ENCODE results near the gene PLEKHG5. TPM values are rescaled to one million over a fixed set of nuclear protein-coding genes. Genes with fewer than 3 reads are reported as not detected.
A peak's percentile ranks its signal among the peaks of the same experiment; 100 is the strongest.

PLEKHG5 gene
- total and polyA plus RNA-seq, 2 donors (not counting 1 experiment from before 2014, with no cell fraction given), result 0.13 to 0.20 TPM

- Histone ChIP-seq H3K36me3 (replicated peaks in 1 of 2; ENCODE audit: control extremely low read depth in 1 of 2, control insufficient read depth in 1 of 2, extremely low read depth in 1 of 2, insufficient read depth in 2 of 2, low read length in 1 of 2) (no peaks in the 10 kb centered on the region), H3K27me3 (replicated peaks in 1 of 4; ENCODE audit: control extremely low read depth in 1 of 4, control insufficient read depth in 3 of 4, insufficient read depth in 4 of 4, low read length in 3 of 4) (peaks cover 0 to 45% (median 14%) of the 10 kb centered on the region in 4 experiments), H4K20me1 (ENCODE audit: control insufficient read depth, insufficient read depth, low read length, poor library complexity, severe bottlenecking) (no peaks in the 10 kb centered on the region), H3K9ac (ENCODE audit: low read length) (no peak overlapping the region), H3K4me2 (replicated peaks; ENCODE audit: low read depth, low read length, poor library complexity, severe bottlenecking) (no peak overlapping the region), H3K4me3 (ENCODE audit: control extremely low read depth in 1 of 5, extremely low read depth in 1 of 5, insufficient read depth in 1 of 5, low read depth in 2 of 5, low read length in 4 of 5) (no peak overlapping the region), H3K9me3 (ENCODE audit: control extremely low read depth in 1 of 3, control insufficient read depth in 2 of 3, insufficient read depth in 1 of 3, low read length in 2 of 3) (peaks cover 0 to 7% (median 0%) of the 10 kb centered on the region in 3 donors), H3K27ac (ENCODE audit: low read length in 2 of 2) (no peak overlapping the region), H3K79me2 (ENCODE audit: control insufficient read depth, insufficient read depth, low read length) (no peaks in the 10 kb centered on the region), H2AFZ (ENCODE audit: insufficient read depth, low read depth, low read length, poor library complexity, severe bottlenecking) (no peak overlapping the region), H3K4me1 (ENCODE audit: control insufficient read depth in 2 of 2, insufficient read depth in 2 of 2, low read length in 2 of 2) (peaks cover 15 to 21% of the 10 kb centered on the region in 2 donors)
- Mint-ChIP-seq H3K9me3 (ENCODE audit: insufficient read depth) (no peaks in the 10 kb centered on the region), H3K4me3 (peak overlapping the region; percentile 55), H3K27me3 (peaks cover 39% of the 10 kb centered on the region), H3K4me1 (peaks cover 16% of the 10 kb centered on the region), H3K27ac (no peak overlapping the region)
- ChIA-PET CTCF (interaction anchor here (0.6 kb wide), 1 partner anchor 119 kb away, joined by 4 read pairs; no protein-coding TSS in a partner anchor), POLR2A (no interaction called here)
- DNase-seq (no peak), ATAC-seq (ENCODE audit: low read depth) (no peak)
- 21% methylated on average over 2 of the region's 7 CpGs for WGBS (ENCODE audit: insufficient coverage)
- intact Hi-C loops (cut with micrococcal nuclease), result no loop called here
- TF ChIP-seq, protein P1, sequence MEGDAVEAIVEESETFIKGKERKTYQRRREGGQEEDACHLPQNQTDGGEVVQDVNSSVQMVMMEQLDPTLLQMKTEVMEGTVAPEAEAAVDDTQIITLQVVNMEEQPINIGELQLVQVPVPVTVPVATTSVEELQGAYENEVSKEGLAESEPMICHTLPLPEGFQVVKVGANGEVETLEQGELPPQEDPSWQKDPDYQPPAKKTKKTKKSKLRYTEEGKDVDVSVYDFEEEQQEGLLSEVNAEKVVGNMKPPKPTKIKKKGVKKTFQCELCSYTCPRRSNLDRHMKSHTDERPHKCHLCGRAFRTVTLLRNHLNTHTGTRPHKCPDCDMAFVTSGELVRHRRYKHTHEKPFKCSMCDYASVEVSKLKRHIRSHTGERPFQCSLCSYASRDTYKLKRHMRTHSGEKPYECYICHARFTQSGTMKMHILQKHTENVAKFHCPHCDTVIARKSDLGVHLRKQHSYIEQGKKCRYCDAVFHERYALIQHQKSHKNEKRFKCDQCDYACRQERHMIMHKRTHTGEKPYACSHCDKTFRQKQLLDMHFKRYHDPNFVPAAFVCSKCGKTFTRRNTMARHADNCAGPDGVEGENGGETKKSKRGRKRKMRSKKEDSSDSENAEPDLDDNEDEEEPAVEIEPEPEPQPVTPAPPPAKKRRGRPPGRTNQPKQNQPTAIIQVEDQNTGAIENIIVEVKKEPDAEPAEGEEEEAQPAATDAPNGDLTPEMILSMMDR (IDR thresholded peaks at IDR 0.05), result no peak
- no peak for TF ChIP-seq EZH2 (IDR thresholded peaks at IDR 0.05; ENCODE audit: borderline replicate concordance, insufficient read depth, low read depth, low read length, poor library complexity, severe bottlenecking)
Measured at GRCh38 chr1:6450005-6450450, 41.4 kb downstream of the PLEKHG5 start.

- TF ChIP-seq EZH2 (IDR thresholded peaks at IDR 0.05; ENCODE audit: borderline replicate concordance, insufficient read depth, low read depth, low read length, poor library complexity, severe bottlenecking), result no peak
- TF ChIP-seq, protein P1 (IDR thresholded peaks at IDR 0.05), result no peak
- H3K9ac ChIP-seq (ENCODE audit: low read length), result no peak overlapping the region
- WGBS (ENCODE audit: insufficient coverage), result 5% methylated on average over 50 of the region's 66 CpGs
- H3K4me3 ChIP-seq (ENCODE audit: control extremely low read depth in 1 of 5, extremely low read depth in 1 of 5, insufficient read depth in 1 of 5, low read depth in 2 of 5, low read length in 4 of 5), result no peak overlapping the region
- H3K9me3 ChIP-seq (ENCODE audit: control extremely low read depth in 1 of 3, control insufficient read depth in 2 of 3, insufficient read depth in 1 of 3, low read length in 2 of 3), result peaks cover 0 to 7% (median 0%) of the 10 kb centered on the region in 3 donors
- Mint-ChIP-seq H3K27me3 (peaks cover 48% of the 10 kb centered on the region), H3K9me3 (ENCODE audit: insufficient read depth) (no peaks in the 10 kb centered on the region), H3K27ac (no peak overlapping the region), H3K4me1 (peaks cover 19% of the 10 kb centered on the region), H3K4me3 (peak overlapping the region; percentile 55)
- no peaks in the 10 kb centered on the region for H3K36me3 ChIP-seq (replicated peaks in 1 of 2; ENCODE audit: control extremely low read depth in 1 of 2, control insufficient read depth in 1 of 2, extremely low read depth in 1 of 2, insufficient read depth in 2 of 2, low read length in 1 of 2)
- ChIA-PET POLR2A (no interaction called here), CTCF (interaction anchor here (0.6 to 0.9 kb wide), 3 partner anchors 11 to 120 kb away, joined by 3 to 4 read pairs (median 3); no protein-coding TSS in a partner anchor)
- H4K20me1 ChIP-seq (ENCODE audit: control insufficient read depth, insufficient read depth, low read length, poor library complexity, severe bottlenecking), result no peaks in the 10 kb centered on the region
- peaks cover 15 to 21% of the 10 kb centered on the region in 2 donors for H3K4me1 ChIP-seq (ENCODE audit: control insufficient read depth in 2 of 2, insufficient read depth in 2 of 2, low read length in 2 of 2)
- DNase-seq, result no peak
- H3K27ac ChIP-seq (ENCODE audit: low read length in 2 of 2), result no peak overlapping the region
- ATAC-seq (ENCODE audit: low read depth), result no peak
- intact Hi-C loops (cut with micrococcal nuclease), result no loop called here
- no peaks in the 10 kb centered on the region for H3K79me2 ChIP-seq (ENCODE audit: control insufficient read depth, insufficient read depth, low read length)
- no peak overlapping the region for H3K4me2 ChIP-seq (replicated peaks; ENCODE audit: low read depth, low read length, poor library complexity, severe bottlenecking)
- no peak overlapping the region for H2AFZ ChIP-seq (ENCODE audit: insufficient read depth, low read depth, low read length, poor library complexity, severe bottlenecking)
- peaks cover 0 to 55% (median 15%) of the 10 kb centered on the region in 4 experiments for H3K27me3 ChIP-seq (replicated peaks in 1 of 4; ENCODE audit: control extremely low read depth in 1 of 4, control insufficient read depth in 3 of 4, insufficient read depth in 4 of 4, low read length in 3 of 4)
Measured at GRCh38 chr1:6448749-6449631, 42.5 kb downstream of the PLEKHG5 start.

All from B cell (primary cell).